Endothelial cell of umbilical vein (primary cell): ENCODE results near the gene FAM120AOS. TPM values are rescaled to one million over a fixed set of nuclear protein-coding genes. Genes with fewer than 3 reads are reported as not detected.

Source experiments
- BruUV-seq: library from RNA; stranded (reverse); fragments of 400-500 nt; replicated peaks from 2 replicates; lab custom pipeline; 2021; lab: Mats Ljungman, UMichigan
- CTCF ChIA-PET: fragments of 300-600, 350-600 bp; sonication (Branson Sonifier 250); formaldehyde crosslinking; loops from one replicate; lab custom pipeline; 2021; ENCODE audit warnings: antibody characterized with exemption, inconsistent platforms; lab: Charles Lee
- POLR2A ChIA-PET: fragments of 300-600, 350-600 bp; sonication (Branson Sonifier 250); formaldehyde crosslinking; loops from one replicate; lab custom pipeline; 2021; ENCODE audit warnings: antibody characterized with exemption, inconsistent platforms; lab: Charles Lee
- DNase-seq: peaks from one replicate; pipeline ENCODE4 v3.0.0-alpha.2; 2011; ENCODE audit warnings: low read depth, low spot score
- FAIRE-seq: peaks from 2 replicates; lab custom pipeline; 2011; peaks lifted over from hg19 to GRCh38; lab: Jason Lieb, UNC
- H2AFZ ChIP-seq: 2 replicates; pipeline ENCODE4 v1.6.0; 2012; ENCODE audit warnings: low read depth, low read length, control low read depth, inconsistent platforms
- H3K27ac ChIP-seq: 2 replicates; pipeline ENCODE4 v1.5.1; 2011; ENCODE audit warnings: low read depth, mild to moderate bottlenecking, control low read depth, low read length, moderate library complexity; ENCODE audit not compliant: insufficient read depth
- H3K27me3 ChIP-seq, 2 experiments: 2 replicates each; pipeline versions ENCODE4 v1.6.0 to v1.6.1; 2011; ENCODE audit warnings: low read length in 2 of 2, mixed read lengths in 1 of 2; ENCODE audit not compliant: control insufficient read depth in 2 of 2, insufficient read depth in 2 of 2
- H3K36me3 ChIP-seq, 2 experiments: 2 replicates in 1 of 2; 3 replicates in 1 of 2; pipeline ENCODE4 v1.5.1; 2011; ENCODE audit warnings: low read length in 2 of 2, mild to moderate bottlenecking in 1 of 2, moderate library complexity in 1 of 2; ENCODE audit not compliant: control insufficient read depth in 2 of 2, insufficient read depth in 2 of 2; ENCODE audit errors: extremely low read depth in 1 of 2
- H3K4me1 ChIP-seq: 3 replicates; pipeline ENCODE4 v1.5.1; 2011; ENCODE audit warnings: mild to moderate bottlenecking, low read length; ENCODE audit not compliant: control insufficient read depth, insufficient read depth; ENCODE audit errors: extremely low read depth
- H3K4me2 ChIP-seq: 2 replicates; pipeline ENCODE4 v1.6.1; 2011; ENCODE audit warnings: low read length, control low read depth, mixed read lengths; ENCODE audit not compliant: insufficient read depth
- H3K4me3 ChIP-seq, 3 experiments: fragments of 200-600 bp in 1 of 3; sonication (generic), shearing (Covaris generic) in 1 of 3; replicated peaks in 1 of 3; 2 replicates each; pipeline ENCODE4 v1.5.1; 2011 to 2016; ENCODE audit warnings: control low read depth in 3 of 3, low read length in 3 of 3, mild to moderate bottlenecking in 2 of 3, inconsistent platforms in 1 of 3, low read depth in 1 of 3, moderate library complexity in 1 of 3; ENCODE audit not compliant: insufficient read depth in 1 of 3
- H3K79me2 ChIP-seq: 2 replicates; pipeline ENCODE4 v1.6.0; 2012; ENCODE audit warnings: low read length, inconsistent platforms; ENCODE audit not compliant: control insufficient read depth, insufficient read depth
- H3K9ac ChIP-seq: replicated peaks from 2 replicates; pipeline ENCODE3; 2011; ENCODE audit warnings: low read length, control low read depth; ENCODE audit not compliant: insufficient read depth; ENCODE audit errors: extremely low read depth
- H3K9me1 ChIP-seq: replicated peaks from 3 replicates; pipeline ENCODE4 v1.6.0; 2011; ENCODE audit warnings: mild to moderate bottlenecking, low read length; ENCODE audit not compliant: control insufficient read depth, insufficient read depth; ENCODE audit errors: extremely low read depth
- H3K9me3 ChIP-seq: replicated peaks from 2 replicates; pipeline ENCODE4 v1.5.1; 2012; ENCODE audit warnings: low read length, inconsistent platforms; ENCODE audit not compliant: control insufficient read depth, insufficient read depth
- H4K20me1 ChIP-seq: replicated peaks from 2 replicates; pipeline ENCODE3; 2011; ENCODE audit warnings: mild to moderate bottlenecking, low read length; ENCODE audit not compliant: control insufficient read depth, insufficient read depth; ENCODE audit errors: extremely low read depth
- EZH2 ChIP-seq: IDR thresholded peaks from 2 replicates; pipeline ENCODE4 v1.6.1; 2012; ENCODE audit warnings: borderline replicate concordance, low read depth, mild to moderate bottlenecking, moderate library complexity, low read length, inconsistent platforms; ENCODE audit not compliant: severe bottlenecking
- FOS ChIP-seq: IDR thresholded peaks from 2 replicates; pipeline ENCODE4 v1.6.1; 2011; ENCODE audit warnings: mild to moderate bottlenecking, low read length, moderate library complexity, borderline replicate concordance; ENCODE audit not compliant: insufficient read depth
- GATA2 ChIP-seq: IDR thresholded peaks from 2 replicates; pipeline ENCODE4 v1.7.0; 2011; ENCODE audit warnings: low read depth, mild to moderate bottlenecking, moderate library complexity, mixed read lengths, low read length; ENCODE audit not compliant: insufficient read length, insufficient read depth
- JUN ChIP-seq: IDR thresholded peaks from 2 replicates; pipeline ENCODE4 v1.6.1; 2011; ENCODE audit warnings: borderline replicate concordance, low read depth; ENCODE audit not compliant: insufficient read length, insufficient read depth
- MYC ChIP-seq: IDR thresholded peaks from one replicate; pipeline ENCODE4 v1.6.1; 2011; ENCODE audit warnings: mild to moderate bottlenecking, low read depth, low read length
- POLR2A ChIP-seq: IDR thresholded peaks from 2 replicates; pipeline ENCODE4 v1.6.1; 2012; ENCODE audit warnings: low read depth, mild to moderate bottlenecking, control low read depth, low read length
- POLR2AphosphoS5 ChIP-seq: IDR thresholded peaks from 2 replicates; pipeline ENCODE4 v1.6.1; 2012; ENCODE audit warnings: low read depth, mild to moderate bottlenecking, control low read depth, low read length, moderate library complexity; ENCODE audit not compliant: insufficient read depth
- dilution Hi-C: fragments of 300-500 bp; cut with MboI; formaldehyde crosslinking; loops from one replicate; pipeline ENCODE4 v1.15.0; 2019; ENCODE audit warnings: low sequenced_read_pairs; ENCODE audit not compliant: extremely low pct_ligation_motif_present
- intact Hi-C: fragments of 100-400 bp; cut with micrococcal nuclease; formaldehyde crosslinking; loops from one replicate; pipeline ENCODE4 v1.10.0; 2022
- polyA plus RNA-seq, 4 experiments: library from polyadenylated mRNA; depleted of rRNA in 3 of 4; stranded (reverse) in 3 of 4; unstranded in 1 of 4; fragments of >200 nt; gene quantifications; 2 replicates each; pipeline versions ENCODE4 v1.2.1 to v1.2.3, GENCODE V29; 2011 to 2012; ENCODE audit warnings: missing spikeins in 1 of 4
- total RNA-seq: library from RNA; stranded (reverse); gene quantifications from 2 replicates; pipeline ENCODE4 v1.2.3, GENCODE V29; 2021
- TF ChIP-seq, protein P1 (sequence below): IDR thresholded peaks from 2 replicates; pipeline ENCODE4 v1.6.1; 2011; ENCODE audit not compliant: insufficient read depth, insufficient read length
- TF ChIP-seq, protein P2 (sequence below), 2 donors: IDR thresholded peaks; 1 replicate in 1 of 2; 2 replicates in 1 of 2; pipeline ENCODE4 v1.5.1; 2011; ENCODE audit warnings: low read length in 2 of 2, mild to moderate bottlenecking in 2 of 2, moderate library complexity in 2 of 2, control low read depth in 1 of 2, inconsistent platforms in 1 of 2, low read depth in 1 of 2; ENCODE audit not compliant: insufficient read depth in 1 of 2; ENCODE audit errors: extremely low read depth in 1 of 2

The FAM120AOS gene
- total and polyA plus RNA-seq, 2 donors (not counting 3 experiments of a cell fraction or from before 2014, with no cell fraction given): 25.9 to 32.4 TPM

- Histone ChIP-seq H3K9ac (no peak overlapping the region), H3K27me3 (peaks cover 0 to 4% of the 10 kb centered on the region in 2 experiments), H3K4me3 (no peak overlapping the region), H3K36me3 (no peaks in the 10 kb centered on the region), H3K79me2 (no peaks in the 10 kb centered on the region), H3K9me1 (no peaks in the 10 kb centered on the region), H3K4me1 (no peaks in the 10 kb centered on the region), H3K27ac (no peak overlapping the region), H3K9me3 (no peaks in the 10 kb centered on the region), H2AFZ (no peak overlapping the region), H3K4me2 (no peak overlapping the region), H4K20me1 (no peaks in the 10 kb centered on the region)
- dilution Hi-C loops: no loop called here
- BruUV-seq: no TSS peak
- CTCF ChIA-PET: no interaction called here
- intact Hi-C loops: no loop called here
- FAIRE-seq (no peak), DNase-seq (no peak)
- POLR2A ChIA-PET: no interaction called here
- TF ChIP-seq POLR2AphosphoS5 (no peak), FOS (no peak), MYC (no peak), GATA2 (no peak), JUN (no peak), EZH2 (no peak), POLR2A (no peak)
- TF ChIP-seq, protein P1, sequence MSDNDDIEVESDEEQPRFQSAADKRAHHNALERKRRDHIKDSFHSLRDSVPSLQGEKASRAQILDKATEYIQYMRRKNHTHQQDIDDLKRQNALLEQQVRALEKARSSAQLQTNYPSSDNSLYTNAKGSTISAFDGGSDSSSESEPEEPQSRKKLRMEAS: no peak
- TF ChIP-seq, protein P2, sequence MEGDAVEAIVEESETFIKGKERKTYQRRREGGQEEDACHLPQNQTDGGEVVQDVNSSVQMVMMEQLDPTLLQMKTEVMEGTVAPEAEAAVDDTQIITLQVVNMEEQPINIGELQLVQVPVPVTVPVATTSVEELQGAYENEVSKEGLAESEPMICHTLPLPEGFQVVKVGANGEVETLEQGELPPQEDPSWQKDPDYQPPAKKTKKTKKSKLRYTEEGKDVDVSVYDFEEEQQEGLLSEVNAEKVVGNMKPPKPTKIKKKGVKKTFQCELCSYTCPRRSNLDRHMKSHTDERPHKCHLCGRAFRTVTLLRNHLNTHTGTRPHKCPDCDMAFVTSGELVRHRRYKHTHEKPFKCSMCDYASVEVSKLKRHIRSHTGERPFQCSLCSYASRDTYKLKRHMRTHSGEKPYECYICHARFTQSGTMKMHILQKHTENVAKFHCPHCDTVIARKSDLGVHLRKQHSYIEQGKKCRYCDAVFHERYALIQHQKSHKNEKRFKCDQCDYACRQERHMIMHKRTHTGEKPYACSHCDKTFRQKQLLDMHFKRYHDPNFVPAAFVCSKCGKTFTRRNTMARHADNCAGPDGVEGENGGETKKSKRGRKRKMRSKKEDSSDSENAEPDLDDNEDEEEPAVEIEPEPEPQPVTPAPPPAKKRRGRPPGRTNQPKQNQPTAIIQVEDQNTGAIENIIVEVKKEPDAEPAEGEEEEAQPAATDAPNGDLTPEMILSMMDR (IDR thresholded peaks at IDR 0.05; ENCODE audit: extremely low read depth in 1 of 2, insufficient read depth in 1 of 2, low read depth in 1 of 2, low read length in 2 of 2): no peak
Measured at GRCh38 chr9:93415176-93415690, 38.1 kb downstream of the FAM120AOS start.
